ENCODE data around the gene MYL6B.
"Not testable (repeated sequence)": the region's sequence is repeated elsewhere in the genome, so short reads cannot be mapped to it uniquely, and the experiment has no call there.

Gene MYL6B

DNA sequence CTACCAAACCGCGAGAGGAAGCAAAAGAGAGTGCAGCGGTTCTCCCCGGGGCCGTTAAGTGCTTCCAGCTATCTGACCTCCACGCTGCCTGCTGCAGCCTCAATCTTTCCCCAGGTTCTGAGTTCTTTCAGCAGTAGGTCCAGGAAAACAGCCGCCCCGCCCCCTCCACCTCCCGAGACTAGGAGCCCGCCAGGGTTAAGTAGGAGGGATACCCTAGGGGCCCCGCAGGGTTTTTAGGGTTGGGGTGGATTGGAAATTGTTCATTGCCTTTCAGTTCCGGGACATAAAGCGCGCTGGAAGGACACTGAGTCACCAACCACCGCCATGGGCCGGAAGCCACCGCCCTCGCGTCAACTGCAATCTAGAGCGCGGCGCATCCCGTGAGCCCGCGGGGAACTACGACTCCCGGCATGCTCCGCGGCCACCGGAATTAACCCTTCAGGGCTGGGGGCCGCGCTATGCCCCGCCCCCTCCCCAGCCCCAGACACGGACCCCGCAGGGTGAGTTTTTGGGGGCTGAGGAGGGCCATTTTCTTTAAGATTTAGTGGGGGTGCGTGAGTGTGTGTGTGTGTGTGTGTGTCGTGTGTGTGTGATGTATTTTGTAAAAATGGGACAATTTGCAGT, at the start of gene MYL6B:
Gene MYL6B, plus strand, starts transcription at position 456 of the 624 bp plus-strand sequence. CDS start 1,332 bp downstream, outside the sequence.
- DNase-seq = peak; percentile 95

DNA sequence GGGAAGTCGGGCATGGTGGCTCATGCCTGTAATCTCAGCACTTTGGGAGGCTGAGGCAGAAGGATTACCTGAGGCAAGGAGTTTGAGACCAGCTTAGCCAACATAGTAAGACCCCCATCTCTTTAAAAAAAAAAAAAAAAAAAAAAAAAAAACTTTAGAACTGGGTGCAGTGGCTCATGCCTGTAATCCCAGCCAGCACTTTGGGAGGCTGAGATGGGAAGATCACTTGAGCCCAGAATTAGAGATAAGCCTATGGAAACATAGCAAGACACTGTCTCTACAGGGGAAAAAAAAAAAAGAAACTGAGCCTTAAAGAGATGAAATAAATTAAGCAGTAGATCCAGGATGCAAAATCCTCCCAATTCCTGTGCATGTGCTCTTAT, 49.7 kb upstream of the MYL6B start:
- DNase-seq = no peak

DNA sequence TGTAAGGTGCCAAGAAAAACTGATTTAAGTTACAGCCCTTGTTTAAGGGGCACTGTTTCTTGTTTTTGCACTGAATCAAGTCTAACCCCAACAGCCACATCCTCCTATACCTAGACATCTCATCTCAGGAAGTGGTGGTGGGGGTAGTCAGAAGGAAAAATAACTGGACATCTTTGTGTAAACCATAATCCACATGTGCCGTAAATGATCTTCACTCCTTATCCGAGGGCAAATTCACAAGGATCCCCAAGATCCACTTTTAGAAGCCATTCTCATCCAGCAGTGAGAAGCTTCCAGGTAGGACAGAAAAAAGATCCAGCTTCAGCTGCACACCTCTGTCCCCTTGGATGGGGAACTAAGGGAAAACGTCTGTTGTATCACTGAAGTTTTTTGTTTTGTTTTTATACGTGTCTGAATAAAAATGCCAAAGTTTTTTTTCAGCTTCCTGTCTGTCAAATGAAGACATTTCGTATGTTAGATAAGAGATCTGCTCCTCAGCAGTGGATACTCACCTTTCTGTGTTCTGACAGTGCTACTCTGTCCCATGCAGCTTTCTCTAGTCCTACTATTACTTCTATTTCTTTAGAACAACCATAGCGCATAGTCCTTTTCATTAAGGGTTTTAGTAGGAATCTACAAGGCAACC, 49.2 kb upstream of the MYL6B start:
- no peak for DNase-seq

DNA sequence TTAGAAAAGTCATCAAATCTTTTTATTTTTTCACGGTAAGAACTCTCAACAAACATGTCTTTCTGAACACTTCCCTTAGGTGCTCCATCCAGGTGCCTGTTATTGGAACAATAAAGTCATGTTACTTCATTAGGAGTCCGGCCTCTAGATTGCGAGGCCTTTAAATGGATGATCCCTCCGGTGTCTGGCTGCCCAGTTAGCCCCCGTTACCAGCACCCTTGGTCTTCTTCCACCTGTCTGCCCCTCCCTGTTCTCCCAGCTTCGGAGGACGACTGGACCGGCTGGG, 48.6 kb upstream of the MYL6B start:
- no peak for DNase-seq

GRCh38 chr12:56104109-56104814, 48.1 kb upstream of the MYL6B start, which contains the start of gene PA2G4:
TSS of gene PA2G4 (plus strand) at chr12:56104559. CDS start at chr12:56104738, 179 bp downstream.
- peak; percentile 99 for DNase-seq

- DNase-seq = peak; percentile 50
Observed at GRCh38 chr12:56104815-56105608, 47.4 kb upstream of the MYL6B start.

- no peak for DNase-seq
Observed at GRCh38 chr12:56105609-56105902, 46.8 kb upstream of the MYL6B start.

DNA sequence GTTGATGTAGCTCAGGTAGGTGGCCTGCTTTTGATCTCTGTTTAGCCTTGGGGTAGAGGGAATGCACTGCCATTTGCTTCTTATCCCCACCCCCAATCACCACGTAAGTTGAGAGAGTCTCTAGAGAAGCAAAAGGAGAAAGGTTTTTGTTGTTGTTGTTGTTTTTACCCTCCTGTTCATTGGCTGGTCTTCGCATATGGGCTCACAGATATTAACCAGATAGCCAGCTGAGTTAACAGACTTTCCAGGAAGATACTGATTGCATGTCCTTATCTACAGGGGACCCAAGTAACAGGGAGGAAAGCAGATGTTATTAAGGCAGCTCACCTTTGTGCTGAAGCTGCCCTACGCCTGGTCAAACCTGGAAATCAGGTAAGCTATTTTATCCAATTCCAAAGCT, 45.1 kb upstream of the MYL6B start:
- no peak for DNase-seq

- no peak for DNase-seq
Observed at GRCh38 chr12:56110571-56110970, 41.8 kb upstream of the MYL6B start.

DNA sequence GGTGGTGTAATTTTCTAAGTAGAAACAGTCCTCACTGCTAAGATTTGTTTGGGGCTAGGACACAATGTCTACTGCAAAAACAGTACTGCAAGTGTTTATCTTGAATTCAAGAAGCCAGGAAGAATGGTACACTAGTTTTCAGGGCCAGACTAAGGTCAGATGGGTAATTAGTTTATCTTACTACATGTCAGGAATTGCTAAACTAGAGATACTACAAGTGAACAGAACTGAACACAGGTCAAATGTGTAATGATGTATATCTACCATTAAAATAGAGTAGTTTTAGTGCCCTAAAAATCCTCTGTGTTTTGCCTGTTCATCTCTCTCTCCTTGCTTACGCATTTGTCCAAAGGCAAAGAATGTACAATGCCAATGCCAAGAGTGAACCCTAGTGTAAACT, 38.3 kb upstream of the MYL6B start:
- DNase-seq = no peak

GRCh38 chr12:56115329-56115728, 37.1 kb upstream of the MYL6B start:
- DNase-seq = no peak

- DNase-seq = peak; percentile 98
Observed at GRCh38 chr12:56116267-56117081, 35.9 kb upstream of the MYL6B start, which contains the start of gene RPL41. TSS of gene RPL41 (plus strand) at chr12:56116633.

GRCh38 chr12:56117082-56117706, 35.2 kb upstream of the MYL6B start:
- DNase-seq = not testable (repeated sequence)

GRCh38 chr12:56117778-56118687, 34.4 kb upstream of the MYL6B start, which contains the start of gene ZC3H10:
TSS of gene ZC3H10 (plus strand) at chr12:56118266. CDS start at chr12:56120563, 2,297 bp downstream.
- DNase-seq = peak; percentile 99

DNA sequence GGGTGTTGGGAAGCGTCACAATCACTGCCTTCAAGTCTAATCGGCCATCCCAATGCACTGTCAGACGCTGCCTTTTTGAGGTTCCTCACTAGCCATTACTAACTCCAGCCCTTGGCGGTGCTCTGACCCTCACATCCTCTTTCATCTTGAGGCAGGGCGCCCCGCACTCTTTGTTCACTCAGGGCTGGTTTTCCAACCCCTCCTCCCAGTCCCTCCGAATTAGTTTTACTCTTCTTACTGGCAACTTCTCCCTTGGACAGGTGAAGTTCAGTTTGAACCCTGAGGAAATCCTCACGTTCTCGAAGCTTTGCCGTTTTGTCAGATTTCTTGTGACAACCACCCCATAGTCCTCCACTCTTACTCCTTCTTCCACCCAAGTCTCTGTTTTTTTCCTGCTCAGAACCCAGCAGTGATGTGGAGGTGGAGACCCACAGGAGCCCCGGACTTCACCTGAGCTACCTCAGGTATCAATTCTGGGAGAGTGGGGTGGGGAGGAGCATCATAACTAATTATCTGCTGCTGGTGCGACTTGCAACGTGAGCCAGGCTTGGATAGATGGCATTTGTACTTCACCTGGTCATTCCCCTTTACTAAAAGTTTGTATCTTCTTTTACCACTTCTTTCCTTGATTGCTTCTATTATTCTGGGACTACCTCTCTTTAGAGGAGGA, 33.6 kb upstream of the MYL6B start:
- no peak for DNase-seq

DNA sequence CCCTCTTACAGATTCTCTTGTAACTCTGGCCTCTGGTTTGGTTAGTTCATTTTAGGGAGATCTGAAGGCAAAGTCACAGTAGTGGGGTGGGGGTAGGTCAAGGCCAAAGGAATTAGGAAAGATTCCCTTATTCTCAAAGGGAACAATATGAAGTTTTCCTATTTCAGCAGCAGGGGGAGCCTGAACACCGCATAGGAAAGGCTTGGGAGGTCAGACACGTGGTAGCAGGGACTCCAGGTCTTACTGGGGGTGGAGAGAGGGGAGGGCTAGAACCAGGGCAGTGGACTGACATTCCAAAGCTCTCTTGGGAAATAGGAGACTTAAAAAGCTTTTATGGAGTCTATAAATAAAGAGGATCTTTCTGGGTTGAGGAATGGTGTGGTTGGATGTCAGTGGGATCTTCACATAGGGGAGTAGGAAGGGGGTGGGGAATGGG, 33.0 kb upstream of the MYL6B start:
- peak; percentile 69 for DNase-seq

DNA sequence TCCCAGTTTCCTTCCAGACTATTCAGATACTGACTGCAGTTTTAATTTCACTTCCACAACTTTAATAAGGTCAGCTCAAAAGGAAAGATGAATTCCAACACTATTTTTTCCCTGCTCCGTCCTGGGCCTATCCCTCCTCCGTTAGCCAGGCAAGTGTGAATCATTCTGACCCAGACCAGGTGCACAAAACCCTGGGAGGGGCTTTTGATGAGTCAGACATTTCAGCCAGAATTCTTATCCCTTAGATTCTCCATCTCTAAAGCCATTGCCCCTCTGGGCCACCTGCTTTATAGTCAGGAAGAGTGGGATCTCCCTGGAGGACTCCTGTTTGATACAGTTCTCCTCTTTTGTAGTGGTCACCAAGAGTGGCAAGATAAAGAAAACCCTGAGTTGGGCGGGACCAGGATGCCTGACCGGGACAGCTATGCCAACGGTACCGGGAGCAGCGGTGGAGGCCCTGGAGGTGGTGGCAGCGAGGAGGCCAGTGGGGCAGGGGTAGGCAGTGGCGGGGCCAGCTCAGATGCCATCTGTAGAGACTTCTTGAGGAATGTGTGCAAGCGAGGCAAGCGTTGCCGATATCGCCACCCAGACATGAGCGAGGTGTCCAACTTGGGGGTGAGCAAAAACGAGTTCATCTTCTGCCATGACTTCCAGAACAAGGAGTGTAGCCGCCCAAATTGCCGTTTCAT, 32.1 kb upstream of the MYL6B start:
- no peak for DNase-seq

GRCh38 chr12:56121204-56121870, 31.1 kb upstream of the MYL6B start:
- no peak for DNase-seq

DNA sequence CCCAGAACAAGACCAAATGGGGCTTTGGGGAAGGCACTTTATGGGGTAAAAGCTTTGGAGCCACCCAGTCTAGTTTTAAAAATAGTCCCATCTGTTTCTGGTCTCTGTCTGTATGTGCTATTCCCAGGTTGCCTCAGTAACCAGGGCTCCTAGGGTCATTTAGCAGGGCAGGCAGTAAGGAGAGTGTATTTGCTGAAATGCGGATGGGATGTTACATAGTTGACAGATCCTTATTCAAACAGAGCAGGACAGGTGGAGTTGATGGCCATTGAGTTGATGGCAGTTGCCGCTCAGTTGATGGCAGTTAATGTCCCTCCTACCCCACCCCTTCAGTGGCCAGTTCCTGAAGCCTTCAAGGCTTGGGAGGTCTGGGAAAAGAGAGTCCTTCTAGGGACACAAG, 29.8 kb upstream of the MYL6B start:
- no peak for DNase-seq
